Breast epithelium (tissue), 3 donors: ENCODE results near the gene PFDN1.

Source experiments
- POLR2A ChIP-seq: fragments of 450-650 bp; IDR thresholded peaks from one replicate; pipeline ENCODE4 v1.6.1; 2016; ENCODE audit warnings: antibody characterized with exemption, mild to moderate bottlenecking, moderate library complexity
- POLR2AphosphoS5 ChIP-seq, 3 donors: sonication (generic); formaldehyde crosslinking; IDR thresholded peaks; one replicate each; pipeline ENCODE4 v1.6.1; 2017; ENCODE audit warnings: antibody characterized with exemption in 3 of 3
- TF ChIP-seq, protein P1 (sequence below), 3 donors: fragments of 450-650 bp; IDR thresholded peaks; one replicate each; pipeline ENCODE4 v1.5.1; 2016 to 2017; ENCODE audit warnings: antibody characterized with exemption in 3 of 3, mild to moderate bottlenecking in 3 of 3, moderate library complexity in 3 of 3

- no peak for TF ChIP-seq POLR2A
- TF ChIP-seq, protein P1, sequence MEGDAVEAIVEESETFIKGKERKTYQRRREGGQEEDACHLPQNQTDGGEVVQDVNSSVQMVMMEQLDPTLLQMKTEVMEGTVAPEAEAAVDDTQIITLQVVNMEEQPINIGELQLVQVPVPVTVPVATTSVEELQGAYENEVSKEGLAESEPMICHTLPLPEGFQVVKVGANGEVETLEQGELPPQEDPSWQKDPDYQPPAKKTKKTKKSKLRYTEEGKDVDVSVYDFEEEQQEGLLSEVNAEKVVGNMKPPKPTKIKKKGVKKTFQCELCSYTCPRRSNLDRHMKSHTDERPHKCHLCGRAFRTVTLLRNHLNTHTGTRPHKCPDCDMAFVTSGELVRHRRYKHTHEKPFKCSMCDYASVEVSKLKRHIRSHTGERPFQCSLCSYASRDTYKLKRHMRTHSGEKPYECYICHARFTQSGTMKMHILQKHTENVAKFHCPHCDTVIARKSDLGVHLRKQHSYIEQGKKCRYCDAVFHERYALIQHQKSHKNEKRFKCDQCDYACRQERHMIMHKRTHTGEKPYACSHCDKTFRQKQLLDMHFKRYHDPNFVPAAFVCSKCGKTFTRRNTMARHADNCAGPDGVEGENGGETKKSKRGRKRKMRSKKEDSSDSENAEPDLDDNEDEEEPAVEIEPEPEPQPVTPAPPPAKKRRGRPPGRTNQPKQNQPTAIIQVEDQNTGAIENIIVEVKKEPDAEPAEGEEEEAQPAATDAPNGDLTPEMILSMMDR (IDR thresholded peaks at IDR 0.05) = no peak
- TF ChIP-seq POLR2AphosphoS5 (IDR thresholded peaks at IDR 0.05) = no peak
Observed at GRCh38 chr5:140318792-140319191, 15.9 kb upstream of the PFDN1 start.
